Ishikawa (cell line): ENCODE results near the gene WNT8B.

Experiments
- CREB1 ChIP-seq: IDR thresholded peaks from 2 replicates; pipeline ENCODE4 v1.6.1; 2012; ENCODE audit warnings: low read depth
- TCF12 ChIP-seq: IDR thresholded peaks from 2 replicates; pipeline ENCODE4 v1.6.1; 2012; ENCODE audit warnings: low read depth
- TEAD4 ChIP-seq: IDR thresholded peaks from 2 replicates; pipeline ENCODE4 v1.6.1; 2012
- TF ChIP-seq, protein P1 (sequence below): IDR thresholded peaks from 2 replicates; pipeline ENCODE4 v1.6.1; 2012

- TF ChIP-seq TCF12 (no peak), TEAD4 (no peak), CREB1 (no peak)
- TF ChIP-seq, protein P1, sequence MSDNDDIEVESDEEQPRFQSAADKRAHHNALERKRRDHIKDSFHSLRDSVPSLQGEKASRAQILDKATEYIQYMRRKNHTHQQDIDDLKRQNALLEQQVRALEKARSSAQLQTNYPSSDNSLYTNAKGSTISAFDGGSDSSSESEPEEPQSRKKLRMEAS, result no peak
These were observed 44.0 kb downstream of the WNT8B start for GRCh38 chr10:100506596-100507356.
